Stimulated activated CD8-positive, alpha-beta memory T cell treated with anti-CD3 and anti-CD28 coated beads, Interleukin-2, amount 100 ng/mL, for 48 hours (primary cell): ENCODE measurements around the gene ANKRD12.
"Not testable (repeated sequence)": the region's sequence is repeated elsewhere in the genome, so short reads cannot be mapped to it uniquely, and the experiment has no call there.

Experiments
- DNase-seq, 2 donors: peaks; one replicate each; pipeline ENCODE4 v3.0.0-alpha.2; 2020; ENCODE audit warnings: low read depth in 2 of 2

The ANKRD12 gene

DNA sequence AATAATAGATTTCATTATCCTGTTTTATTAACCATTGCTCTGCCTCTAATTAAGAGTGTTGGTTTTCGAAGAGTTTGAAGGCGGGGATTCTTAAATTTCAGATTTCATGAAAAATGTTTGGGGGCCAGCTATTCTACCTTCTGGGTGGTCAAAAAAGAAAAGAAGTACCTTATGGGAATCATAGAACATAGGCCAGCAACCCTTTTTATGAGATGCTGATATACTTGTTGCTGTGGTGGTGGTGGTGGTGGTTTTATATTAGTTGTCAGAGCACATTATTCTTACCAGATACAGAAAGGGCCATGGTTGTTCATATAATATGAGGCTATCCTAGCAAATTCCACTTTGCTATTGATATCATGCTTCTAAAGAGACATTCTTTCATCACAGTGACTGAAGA, 4.4 kb downstream of the ANKRD12 start:
- DNase-seq, result no peak

DNA sequence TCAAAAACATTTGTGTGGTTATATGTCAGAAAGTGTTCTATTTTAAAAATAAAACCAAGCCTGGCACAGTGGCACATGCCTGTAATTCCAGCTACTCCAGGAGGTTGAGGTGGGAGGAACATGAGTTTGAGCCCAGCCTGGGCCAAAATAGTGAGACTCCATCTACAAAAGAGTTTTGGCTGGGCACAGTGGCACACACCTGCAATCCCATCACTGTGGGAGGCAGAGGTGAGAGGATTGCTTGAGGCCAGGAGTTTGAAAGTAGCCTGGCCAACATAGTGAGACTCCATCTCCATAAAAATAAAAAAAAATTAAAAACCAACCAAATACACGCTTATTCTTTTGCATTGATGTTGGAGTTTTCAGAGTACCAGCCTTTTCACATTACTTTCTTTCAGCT, 9.6 kb downstream of the ANKRD12 start:
- no peak for DNase-seq

DNA sequence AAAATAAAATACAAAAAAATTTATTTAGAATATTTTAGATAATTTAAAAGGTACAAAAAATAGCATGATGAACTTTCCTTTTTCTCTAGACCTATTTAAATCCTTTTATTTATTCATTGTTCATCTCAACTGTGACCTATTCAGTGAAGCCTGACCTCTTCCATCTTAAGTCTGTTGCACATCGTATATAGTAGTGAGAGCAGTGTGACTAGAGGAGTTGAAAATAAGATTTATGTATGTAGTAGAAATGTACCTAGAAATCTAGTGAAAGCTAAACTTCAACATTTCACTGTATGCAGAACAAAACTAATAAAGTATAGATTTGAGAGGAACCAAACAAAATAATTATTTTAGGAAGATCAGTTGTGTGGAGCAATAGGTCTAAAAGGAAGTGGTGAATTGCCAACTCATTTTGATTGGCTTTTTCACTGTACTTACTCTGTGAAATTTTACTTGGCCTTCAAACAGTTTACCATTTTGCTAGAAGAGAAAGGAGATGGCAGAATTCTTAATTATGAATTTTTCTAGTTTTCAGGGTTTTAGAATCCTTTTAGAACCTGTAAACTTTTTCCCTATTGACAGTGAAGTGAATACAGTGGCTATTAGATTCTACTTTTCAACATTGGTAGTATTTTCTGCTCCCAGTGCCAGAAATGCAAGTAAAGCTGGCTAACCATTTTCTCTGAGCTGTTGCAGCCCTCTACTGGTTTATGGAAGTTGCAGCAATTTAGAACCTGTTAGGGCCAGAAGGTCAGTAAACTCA, 11.0 kb downstream of the ANKRD12 start:
- no peak for DNase-seq

DNA sequence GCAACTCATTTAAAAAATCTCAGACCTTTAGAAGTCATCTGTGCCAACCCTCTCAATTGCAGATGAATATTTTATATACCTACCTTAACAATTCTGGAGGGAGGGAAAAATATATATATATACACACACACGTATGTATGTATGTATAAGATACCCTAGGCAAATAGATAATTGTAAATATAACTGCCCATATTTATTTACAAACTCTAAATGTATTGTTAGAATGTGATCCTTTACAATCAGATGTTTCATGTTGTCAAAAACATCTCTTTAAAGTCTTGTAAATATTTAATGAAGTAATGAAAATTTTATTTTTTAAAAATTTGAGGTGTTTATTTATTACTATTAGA, 11.6 kb downstream of the ANKRD12 start:
- DNase-seq, result no peak

DNA sequence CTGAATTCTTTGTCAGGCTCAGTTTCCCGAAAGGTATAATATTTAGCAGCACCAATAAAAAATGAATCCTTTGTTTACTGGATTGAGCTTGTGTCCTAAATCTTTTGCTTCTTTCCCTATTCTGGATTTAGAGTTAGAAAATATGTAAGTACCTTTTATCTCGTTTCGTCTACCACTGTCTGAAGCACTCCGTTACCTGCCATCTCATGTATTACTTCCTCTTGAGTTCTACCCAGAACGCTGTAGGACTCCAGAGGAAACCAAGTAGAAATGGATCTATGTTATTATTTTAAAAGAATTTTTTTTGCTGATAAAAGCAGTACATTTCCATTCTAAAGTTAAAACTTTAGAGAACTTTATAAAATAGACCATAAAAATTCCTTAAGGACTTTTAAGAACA, 13.5 kb downstream of the ANKRD12 start:
- DNase-seq, result no peak

DNA sequence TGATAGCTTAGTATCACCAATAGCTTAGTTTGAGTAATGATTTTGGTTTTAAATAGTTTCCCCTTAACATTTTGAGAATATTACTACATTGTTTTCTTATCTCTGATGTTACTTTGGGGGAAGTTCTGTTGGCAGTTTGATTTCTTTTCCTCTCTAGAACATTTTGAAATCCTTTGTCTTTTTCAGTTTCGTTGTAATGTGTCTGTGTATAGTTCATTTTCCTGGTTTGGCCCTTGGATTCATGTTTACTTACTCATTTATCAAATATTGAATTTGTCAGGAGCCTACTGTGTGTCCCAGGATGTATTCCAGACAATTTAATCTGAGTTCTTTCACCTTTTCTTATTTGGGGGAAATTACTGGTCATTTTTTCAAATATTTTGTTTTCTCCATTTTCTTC, 16.7 kb downstream of the ANKRD12 start:
- DNase-seq, result no peak

DNA sequence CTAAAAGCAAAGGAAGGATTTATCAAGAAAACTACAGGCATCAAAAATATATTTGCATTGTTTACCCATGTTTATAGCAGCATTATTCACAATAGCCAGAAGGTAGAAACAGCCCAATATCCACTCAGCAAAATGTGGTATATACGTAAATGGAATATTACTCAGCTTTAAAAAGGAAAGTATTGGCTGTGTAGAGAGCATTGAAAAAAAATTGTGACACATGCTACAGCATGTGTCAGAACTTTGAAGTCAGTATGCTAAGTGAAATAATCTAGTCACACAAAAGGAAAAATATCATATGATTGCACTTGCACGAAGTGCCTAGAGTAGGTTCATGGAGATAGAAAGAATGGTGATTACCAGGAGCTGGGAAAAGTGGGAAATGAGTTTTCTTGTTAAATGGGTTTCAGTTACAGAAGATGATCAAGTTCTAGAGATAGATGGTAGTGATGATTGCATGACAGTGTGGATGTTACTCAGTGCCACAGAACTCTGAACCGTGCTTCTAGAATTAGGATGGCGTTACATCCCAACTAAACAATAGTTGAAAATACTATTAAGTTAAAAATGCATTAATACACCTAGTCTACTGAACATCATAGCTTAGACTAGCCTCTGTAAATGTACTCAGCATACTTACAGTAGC, 20.1 kb downstream of the ANKRD12 start:
- no peak for DNase-seq

DNA sequence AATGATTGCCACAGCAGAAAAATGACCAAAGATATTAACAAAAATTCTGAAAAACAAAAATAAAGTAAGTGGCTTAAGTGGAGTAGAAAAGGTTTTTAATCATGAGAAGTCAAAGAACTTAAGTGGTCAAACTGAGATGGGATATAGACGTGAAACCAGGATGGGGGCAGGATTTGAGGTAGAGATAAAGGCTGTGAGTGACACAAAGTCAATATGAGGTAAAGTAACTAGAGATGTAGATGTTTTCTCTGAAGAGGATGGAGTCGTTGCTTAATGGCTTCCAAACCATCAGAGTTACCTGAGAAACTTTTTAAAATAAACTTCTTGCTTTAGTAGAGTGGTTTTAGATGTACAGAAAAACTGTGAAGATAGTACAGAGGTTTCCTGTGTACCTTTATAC, 21.2 kb downstream of the ANKRD12 start:
- no peak for DNase-seq

DNA sequence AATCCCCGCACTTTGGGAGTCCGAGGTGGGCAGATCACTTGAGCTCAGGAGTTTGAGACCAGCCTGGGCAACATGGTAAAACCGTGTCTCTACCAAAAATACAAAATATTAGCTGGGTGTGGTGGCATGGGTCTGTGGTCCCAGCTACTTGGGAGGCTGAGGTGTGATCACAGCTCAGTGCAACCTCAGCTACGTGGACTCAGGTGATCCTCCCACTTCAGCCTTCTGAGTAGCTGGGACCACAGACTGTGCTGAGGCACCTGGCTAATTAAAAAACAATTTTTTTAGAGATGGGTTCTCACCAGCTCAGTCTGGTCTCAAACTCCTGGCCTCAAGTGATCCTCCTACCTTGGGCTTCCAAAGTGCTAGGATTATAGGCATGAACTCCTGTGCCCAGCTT, 23.4 kb downstream of the ANKRD12 start:
- DNase-seq, result no peak

DNA sequence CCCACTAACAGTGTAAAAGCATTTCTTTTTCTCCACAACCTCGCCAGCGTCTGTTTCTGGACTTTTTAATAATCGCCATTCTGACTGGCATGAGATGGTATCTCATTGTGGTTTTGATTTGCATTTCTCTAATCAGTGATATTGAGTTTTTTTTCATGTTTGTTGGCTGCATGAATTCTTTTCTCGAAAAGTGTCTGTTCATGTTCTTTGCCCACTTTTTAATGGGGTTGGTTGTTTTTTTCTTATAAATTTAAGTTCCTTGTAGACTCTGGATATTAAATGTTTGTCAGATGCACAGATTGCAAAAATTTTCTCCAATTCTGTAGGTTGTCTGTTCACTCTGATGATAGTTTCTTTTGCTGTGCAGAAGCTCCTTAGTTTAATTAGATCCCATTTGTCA, 26.1 kb downstream of the ANKRD12 start:
- not testable (repeated sequence) for DNase-seq

DNA sequence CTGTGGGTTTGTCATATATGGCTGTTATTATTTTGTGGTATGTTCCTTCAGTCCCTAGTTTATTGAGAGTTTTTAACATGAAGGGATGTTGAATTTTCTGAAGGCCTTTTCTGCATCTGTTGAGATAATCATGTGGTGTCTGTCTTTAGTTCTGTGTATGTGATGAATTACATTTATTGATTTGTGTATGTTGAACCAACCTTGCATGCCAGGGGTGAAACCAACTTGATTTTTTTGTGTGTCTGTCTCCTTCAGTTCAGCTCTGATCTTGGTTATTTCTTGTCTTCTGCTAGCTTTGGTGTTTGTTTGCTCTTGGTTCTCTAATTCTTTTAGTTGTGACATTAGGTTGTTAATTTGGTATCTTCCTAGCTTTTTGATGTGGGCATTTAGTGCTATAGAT, 27.6 kb downstream of the ANKRD12 start:
- DNase-seq, result not testable (repeated sequence)

DNA sequence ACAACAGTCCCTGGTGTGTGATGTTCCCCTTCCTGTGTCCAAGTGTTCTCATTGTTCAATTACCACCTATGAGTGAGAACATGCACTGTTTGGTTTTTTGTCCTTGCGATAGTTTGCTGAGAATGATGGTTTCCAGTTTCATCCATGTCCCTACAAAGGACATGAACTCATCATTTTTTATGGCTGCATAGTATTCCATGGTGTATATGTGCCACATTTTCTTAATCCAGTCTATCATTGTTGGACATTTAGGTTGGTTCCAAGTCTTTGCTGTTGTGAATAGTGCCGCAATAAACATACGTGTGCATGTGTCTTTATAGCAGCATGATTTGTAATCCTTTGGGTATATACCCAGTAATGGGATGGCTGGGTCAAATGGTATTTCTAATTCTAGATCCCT, 29.3 kb downstream of the ANKRD12 start:
- not testable (repeated sequence) for DNase-seq

DNA sequence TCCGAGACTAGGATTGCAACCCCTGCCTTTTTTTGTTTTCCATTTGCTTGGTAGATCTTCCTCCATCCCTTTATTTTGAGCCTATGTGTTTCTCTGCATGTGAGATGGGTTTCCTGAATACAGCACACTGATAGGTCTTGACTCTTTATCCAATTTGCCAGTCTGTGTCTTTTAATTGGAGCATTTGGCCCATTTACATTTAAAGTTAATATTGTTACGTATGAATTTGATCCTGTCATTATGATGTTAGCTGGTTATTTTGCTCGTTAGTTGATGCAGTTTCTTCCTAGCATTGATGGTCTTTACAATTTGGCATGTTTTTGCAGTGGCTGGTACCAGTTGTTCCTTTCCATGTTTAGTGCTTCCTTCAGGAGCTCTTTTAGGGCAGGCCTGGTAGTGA, 32.9 kb downstream of the ANKRD12 start:
- not testable (repeated sequence) for DNase-seq

DNA sequence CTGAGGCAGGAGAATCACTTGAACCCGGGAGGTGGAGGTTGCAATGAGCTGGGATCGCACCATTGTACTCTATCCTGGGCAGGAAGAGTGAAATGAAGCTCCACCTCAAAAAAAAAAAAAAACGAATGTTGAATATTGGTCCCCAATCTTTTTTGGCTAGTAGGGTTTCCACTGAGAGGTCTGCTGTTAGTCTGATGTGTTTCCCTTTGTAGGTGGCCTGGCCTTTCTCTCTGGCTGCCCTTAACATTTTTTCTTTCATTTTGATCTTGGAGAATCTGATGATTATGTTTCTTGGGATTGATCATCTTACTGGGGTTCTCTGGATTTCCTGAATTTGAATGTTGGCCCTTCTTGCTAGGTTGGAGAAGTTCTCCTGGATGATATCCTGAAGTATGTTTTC, 35.3 kb downstream of the ANKRD12 start:
- not testable (repeated sequence) for DNase-seq

DNA sequence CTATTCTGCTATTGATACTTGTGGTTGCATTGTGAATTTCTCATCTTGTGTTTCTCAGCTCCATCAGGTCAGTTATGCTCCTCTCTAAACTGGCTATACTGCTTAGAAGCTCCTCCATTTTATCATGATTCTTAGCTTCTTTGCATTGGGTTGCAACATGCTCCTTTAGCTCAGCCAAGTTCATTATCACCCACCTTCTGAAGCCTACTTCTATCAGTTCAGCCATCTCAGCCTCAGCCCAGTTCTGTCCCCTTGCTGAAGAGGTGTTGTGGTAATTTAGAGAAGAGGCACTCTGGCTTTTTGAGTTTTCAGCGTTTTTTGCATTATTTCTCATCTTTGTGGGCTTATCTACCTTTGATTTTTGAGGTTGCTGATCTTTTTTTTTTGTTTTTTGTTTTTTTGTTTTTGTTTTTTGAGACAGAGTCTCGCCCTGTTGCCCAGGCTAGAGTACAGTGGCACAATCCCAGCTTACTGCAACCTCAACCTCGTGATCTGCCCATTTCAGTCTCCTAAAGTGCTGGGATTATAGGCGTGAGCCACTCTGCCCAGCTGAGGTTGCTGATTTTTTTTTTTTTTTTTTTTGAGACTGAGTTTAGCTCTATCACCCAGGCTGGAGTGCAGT, 36.0 kb downstream of the ANKRD12 start:
- no peak for DNase-seq

DNA sequence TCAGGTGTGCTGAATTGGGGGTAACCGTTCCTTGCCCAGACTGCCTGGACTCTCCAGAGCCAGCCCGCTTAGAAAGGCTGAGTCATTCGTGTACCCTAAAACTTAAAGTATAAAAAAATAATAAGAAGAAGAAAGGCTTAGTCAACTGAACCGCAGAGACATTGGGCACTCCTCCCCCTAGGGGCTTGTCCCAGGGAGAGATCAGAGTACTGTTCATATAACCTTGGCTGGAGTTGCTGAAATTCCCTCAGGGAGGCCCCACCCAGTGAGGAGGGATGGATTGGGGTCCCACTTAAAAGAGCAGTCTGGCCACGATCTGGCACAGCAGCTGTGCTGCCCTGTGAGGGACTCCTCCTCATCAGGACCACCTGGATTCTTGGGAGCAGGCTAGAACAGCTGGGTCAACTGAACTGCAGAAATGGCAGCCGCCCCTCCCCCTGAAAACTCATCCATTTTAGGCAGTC, 37.2 kb downstream of the ANKRD12 start:
- DNase-seq, result no peak

DNA sequence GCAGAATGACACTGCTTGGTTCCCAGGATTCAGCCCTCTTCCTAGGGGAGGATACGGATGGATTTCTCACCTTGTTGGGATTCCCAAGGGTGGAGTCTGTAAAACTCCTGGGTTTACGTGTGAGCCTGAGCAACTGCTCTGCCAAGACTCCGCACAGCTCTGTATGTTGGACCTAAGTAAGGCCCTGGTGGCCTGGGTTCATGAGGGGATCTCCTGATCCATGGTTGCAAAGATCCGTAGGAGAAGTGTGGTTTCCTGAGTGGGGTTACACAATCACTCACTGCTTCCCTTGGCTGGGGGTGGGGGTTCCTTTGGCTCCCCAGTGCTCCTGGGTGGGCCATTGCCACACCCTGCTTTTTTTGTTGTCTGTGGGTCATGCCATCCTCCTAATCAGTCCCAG, 37.7 kb downstream of the ANKRD12 start:
- no peak for DNase-seq

DNA sequence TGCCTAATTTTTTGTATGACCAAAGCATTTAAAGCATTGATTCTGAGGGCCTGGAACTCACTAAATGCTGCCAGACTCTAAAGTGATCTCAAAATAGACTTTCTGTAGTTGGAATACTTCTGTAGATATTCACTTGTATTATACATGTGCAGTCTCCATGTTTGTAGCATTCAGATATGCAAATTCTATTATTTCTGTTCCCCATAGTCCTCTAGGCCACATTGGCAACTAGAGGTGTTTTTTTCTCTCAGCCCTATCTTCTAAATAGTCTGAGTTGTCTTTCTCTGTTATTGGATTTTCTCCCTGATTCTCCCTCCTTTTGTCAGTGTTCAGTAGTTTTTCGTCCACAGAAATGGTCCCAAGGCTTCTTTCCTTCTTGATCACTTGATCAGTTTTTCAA, 38.5 kb downstream of the ANKRD12 start:
- DNase-seq, result no peak

DNA sequence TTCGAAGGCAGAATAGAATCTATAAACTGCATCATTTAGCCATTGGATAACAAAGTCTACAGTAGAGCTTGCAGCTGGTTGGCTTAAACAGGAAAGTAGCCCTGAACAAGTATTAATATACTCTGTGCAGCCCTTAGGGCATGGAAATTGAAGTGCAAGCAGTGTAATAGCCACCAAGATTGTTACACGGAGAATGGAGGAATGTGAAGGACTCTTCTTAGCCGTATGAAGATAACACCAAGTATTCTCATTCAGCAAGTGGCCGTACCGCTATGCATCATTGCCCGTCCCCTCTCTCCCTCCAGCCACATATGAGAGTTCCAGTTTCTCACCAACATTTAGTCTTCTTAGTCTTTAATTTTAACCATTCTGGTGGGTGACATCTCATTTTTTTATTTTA, 40.5 kb downstream of the ANKRD12 start:
- no peak for DNase-seq

DNA sequence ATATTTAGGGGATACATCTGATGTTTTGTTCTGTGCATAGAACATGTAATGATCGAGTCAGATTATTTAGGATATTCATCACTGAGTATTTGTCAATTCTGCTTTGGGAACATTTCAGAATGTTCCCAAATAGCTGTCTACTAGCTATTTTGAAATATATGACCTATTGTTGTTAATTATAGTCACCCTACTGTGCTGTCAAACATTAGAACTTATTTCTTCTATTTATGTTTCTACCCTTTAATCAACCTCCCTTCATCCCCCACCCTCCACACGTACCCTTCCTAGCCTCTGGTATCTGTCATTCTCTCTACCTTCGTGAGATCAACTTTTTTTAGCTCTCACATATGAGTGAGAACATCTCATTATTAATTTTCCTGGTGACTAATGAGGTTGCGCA, 40.9 kb downstream of the ANKRD12 start:
- DNase-seq, result no peak

DNA sequence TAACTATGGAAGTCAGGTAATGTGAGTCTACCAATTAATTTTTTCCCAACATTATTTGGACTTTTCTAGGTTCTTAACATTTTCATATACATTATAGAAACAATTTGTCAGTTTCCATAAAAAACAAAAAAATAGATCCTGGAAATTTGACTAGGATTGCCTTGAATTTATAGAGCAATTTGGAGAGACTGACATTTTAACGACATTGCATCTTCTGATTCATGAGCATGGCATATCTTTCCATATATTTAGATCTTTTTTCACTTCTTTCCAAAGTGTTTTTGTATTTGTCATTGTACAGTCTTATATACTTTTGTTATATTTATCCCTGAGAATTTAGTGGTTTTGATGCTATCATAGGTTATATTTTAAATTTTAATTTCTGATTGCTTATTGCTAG, 42.0 kb downstream of the ANKRD12 start:
- no peak for DNase-seq

DNA sequence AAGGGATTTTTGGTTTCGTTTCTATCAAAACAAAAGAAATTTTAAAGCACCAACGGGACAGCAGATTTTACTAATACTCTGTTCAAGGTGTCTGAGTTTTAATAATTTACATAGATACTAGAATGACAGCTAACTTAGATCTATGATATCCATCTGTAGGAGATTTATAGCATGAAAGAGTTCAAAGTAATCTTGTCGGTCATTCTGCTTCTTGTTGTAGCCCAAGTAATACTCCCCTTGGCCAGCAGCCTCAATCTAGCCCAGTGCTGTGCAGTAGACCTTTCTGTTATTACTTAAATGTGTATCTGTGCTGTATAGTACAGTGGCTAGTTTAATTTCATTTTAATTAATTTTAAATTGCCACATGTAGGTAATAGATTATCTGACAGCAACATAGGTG, 44.7 kb downstream of the ANKRD12 start:
- no peak for DNase-seq

DNA sequence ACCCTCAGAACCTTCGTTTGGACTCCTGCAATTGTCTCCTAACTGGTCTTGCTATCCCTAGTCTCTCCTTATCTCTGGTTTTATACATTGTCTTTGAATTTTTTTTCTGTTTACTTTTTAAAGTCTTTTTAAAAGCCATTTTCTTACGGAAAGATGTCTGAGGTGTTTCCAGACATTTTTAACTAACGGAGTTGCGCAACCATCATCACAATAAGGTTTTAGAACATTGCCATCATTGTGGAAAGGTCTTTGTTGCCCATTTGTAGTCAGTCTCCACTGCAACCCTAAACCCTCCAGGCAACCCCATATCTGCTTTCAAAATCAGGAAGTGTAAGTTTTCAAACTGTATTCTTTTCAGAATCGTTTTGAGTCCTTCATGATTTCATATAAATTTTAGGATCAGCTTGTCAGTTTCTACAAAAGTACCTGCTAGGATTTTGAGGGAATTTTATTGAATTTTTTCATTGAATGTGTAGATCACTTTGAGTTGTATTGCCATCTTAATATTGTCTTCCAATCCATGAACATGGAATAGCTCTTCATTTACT, 46.3 kb downstream of the ANKRD12 start:
- DNase-seq, result no peak
